ENCODE data around the gene PHACTR1.

- no peak for TF ChIP-seq CTCF (IDR thresholded peaks at IDR 0.05)
- no peak for TF ChIP-seq POLR2A (IDR thresholded peaks at IDR 0.05)
These were observed 289.4 kb downstream of the PHACTR1 start for GRCh38 chr6:13005994-13006393.
